GM18909 (cell line): Measurements from ENCODE around the gene REG4.
"Not testable (repeated sequence)": the region's sequence is repeated elsewhere in the genome, so short reads cannot be mapped to it uniquely, and the experiment has no call there.

ENCODE experiments used
- ATAC-seq: cut with Tn5 transposase; IDR thresholded peaks from one replicate; pipeline ENCODE4 v1.9.1; 2021; ENCODE audit warnings: mild to moderate bottlenecking; ENCODE audit not compliant: unreplicated experiment, poor library complexity

REG4 gene

GRCh38 chr1:119811387-119811786 is at the start of gene REG4:
Gene REG4, minus strand, starts transcription at chr1:119811460. Its CDS starts 2,691 bp downstream, at chr1:119808769.
- no peak for ATAC-seq

- ATAC-seq, result no peak
Measured at GRCh38 chr1:119859647-119860046, 48.4 kb upstream of the REG4 start.

GRCh38 chr1:119858556-119859214 is 47.4 kb upstream of the REG4 start:
- not testable (repeated sequence) for ATAC-seq

GRCh38 chr1:119858126-119858525 is 46.9 kb upstream of the REG4 start:
- ATAC-seq, result no peak

- ATAC-seq, result no peak
Measured at GRCh38 chr1:119853155-119853554, 41.9 kb upstream of the REG4 start.

GRCh38 chr1:119844206-119844605 is 32.9 kb upstream of the REG4 start:
- ATAC-seq, result not testable (repeated sequence)

- ATAC-seq, result no peak
Measured at GRCh38 chr1:119841306-119841705, 30.0 kb upstream of the REG4 start.

GRCh38 chr1:119840745-119841144 is 29.5 kb upstream of the REG4 start:
- no peak for ATAC-seq

- ATAC-seq, result no peak
Measured at GRCh38 chr1:119838236-119838635, 27.0 kb upstream of the REG4 start.

- no peak for ATAC-seq
Measured at GRCh38 chr1:119834990-119835389, 23.7 kb upstream of the REG4 start.

- no peak for ATAC-seq
Measured at GRCh38 chr1:119831027-119831426, 19.8 kb upstream of the REG4 start.

- no peak for ATAC-seq
Measured at GRCh38 chr1:119829625-119830024, 18.4 kb upstream of the REG4 start.

GRCh38 chr1:119829006-119829405 is 17.7 kb upstream of the REG4 start:
- not testable (repeated sequence) for ATAC-seq

- no peak for ATAC-seq
Measured at GRCh38 chr1:119828266-119828665, 17.0 kb upstream of the REG4 start.

GRCh38 chr1:119827010-119827409 is 15.8 kb upstream of the REG4 start:
- no peak for ATAC-seq

GRCh38 chr1:119822406-119822805 is 11.1 kb upstream of the REG4 start:
- ATAC-seq, result no peak

GRCh38 chr1:119818181-119818580 is 6.9 kb upstream of the REG4 start:
- ATAC-seq, result no peak

GRCh38 chr1:119816407-119816806 is 5.1 kb upstream of the REG4 start:
- ATAC-seq, result no peak

- no peak for ATAC-seq
Measured at GRCh38 chr1:119815928-119816327, 4.7 kb upstream of the REG4 start.

- no peak for ATAC-seq
Measured at GRCh38 chr1:119815361-119815760, 4.1 kb upstream of the REG4 start.

- no peak for ATAC-seq
Measured at GRCh38 chr1:119814288-119814687, 3.0 kb upstream of the REG4 start.

- ATAC-seq, result no peak
Measured at GRCh38 chr1:119811985-119812557, 811 bp upstream of the REG4 start.
